Measurements from ENCODE around the gene EPB41L1.
"Not testable (repeated sequence)": the region's sequence is repeated elsewhere in the genome, so short reads cannot be mapped to it uniquely, and the experiment has no call there.

The EPB41L1 gene

DNA sequence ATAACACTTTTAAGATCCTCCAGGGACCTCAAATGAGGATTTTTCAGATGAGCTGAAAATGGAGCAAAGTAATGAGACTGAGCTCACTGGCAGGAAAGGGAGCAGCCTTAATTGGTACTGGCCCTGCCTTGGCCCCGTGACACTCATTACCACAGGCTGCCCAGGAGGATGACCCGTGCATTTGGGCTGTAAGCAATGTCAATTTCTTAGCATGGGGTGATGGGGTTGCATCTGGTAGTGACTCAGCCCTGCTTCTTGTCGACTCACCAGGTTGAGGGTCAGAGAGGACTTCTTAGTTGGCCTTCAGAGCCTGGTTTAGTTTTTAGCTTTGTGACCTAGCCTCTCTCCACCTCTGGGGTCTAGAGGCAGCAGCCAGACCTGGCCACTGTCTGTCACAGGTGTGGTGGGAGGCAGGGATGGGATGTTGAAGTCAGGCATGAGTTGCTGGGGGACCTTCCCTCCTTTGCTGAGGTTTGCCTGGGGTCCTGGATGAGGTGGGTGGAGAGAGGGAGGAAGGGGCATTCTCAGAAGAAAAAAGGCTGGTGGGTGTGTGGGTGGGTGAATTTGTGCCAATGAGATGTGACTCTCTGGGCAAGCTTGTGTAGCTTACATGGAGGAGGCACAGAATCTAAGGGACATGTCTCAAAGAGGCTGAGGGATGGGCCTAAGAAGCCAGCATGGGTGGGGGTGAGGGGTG lies 25.9 kb upstream of the EPB41L1 start:
- Histone ChIP-seq H3K36me3 (ENCODE audit: insufficient read depth, low read length) (no peaks in the 10 kb centered on the region), H3K4me3 (ENCODE audit: low read length) (no peak overlapping the region), H3K4me1 (ENCODE audit: control insufficient read depth, insufficient read depth, low read length) (peaks cover 19% of the 10 kb centered on the region), H3K9me3 (replicated peaks; ENCODE audit: low read length) (no peaks in the 10 kb centered on the region), H3K4me2 (ENCODE audit: low read length) (peak overlapping the region; percentile 46), H3K9ac (ENCODE audit: low read depth, low read length) (peak overlapping the region; percentile 15), H3K27me3 (ENCODE audit: control insufficient read depth, insufficient read depth, low read length) (no peaks in the 10 kb centered on the region)

DNA sequence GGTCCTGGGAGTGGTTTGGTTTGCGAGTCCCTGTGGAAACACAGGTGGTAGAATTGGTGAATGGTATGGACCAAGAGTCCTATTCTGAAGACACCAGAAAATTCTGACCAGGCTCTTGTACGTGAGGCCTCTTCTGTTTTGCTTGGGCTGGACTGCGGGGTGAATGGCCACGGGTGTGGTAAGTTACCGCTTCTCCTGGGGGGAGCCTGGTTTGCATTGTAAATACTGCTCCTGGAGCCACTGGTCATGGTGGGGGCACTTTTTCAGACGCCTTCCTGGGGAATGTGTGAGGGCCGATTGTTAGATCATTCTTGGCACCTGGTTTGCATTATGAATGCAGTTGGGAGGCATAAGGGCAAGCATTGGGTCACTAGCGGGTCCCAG lies 25.4 kb upstream of the EPB41L1 start:
- H3K4me2 ChIP-seq (ENCODE audit: low read length) = peak overlapping the region; percentile 46
- no peaks in the 10 kb centered on the region for H3K27me3 ChIP-seq (ENCODE audit: control insufficient read depth, insufficient read depth, low read length)
- no peak overlapping the region for H3K4me3 ChIP-seq (ENCODE audit: low read length)
- no peaks in the 10 kb centered on the region for H3K9me3 ChIP-seq (replicated peaks; ENCODE audit: low read length)
- H3K9ac ChIP-seq (ENCODE audit: low read depth, low read length) = no peak overlapping the region
- no peaks in the 10 kb centered on the region for H3K36me3 ChIP-seq (ENCODE audit: insufficient read depth, low read length)
- peaks cover 19% of the 10 kb centered on the region for H3K4me1 ChIP-seq (ENCODE audit: control insufficient read depth, insufficient read depth, low read length)

DNA sequence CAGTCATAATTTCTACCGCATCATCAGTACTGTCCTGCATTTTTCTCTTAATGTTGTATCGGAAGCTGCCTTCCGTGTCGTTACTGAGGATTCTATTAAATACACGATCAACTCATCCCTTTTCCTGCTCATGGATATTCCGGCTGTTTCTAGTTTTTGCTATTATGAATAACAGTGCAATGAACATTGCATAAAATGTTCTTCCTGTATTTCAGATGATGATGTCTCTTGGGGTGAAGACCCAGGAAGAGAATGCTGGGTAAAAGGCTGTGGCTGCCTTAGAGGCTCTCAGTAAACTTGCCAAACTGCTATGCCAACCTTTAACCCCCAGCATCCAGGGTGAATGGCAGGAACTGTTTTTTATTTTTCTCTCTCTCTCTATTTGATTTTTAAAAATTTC lies 24.1 kb upstream of the EPB41L1 start:
- Histone ChIP-seq H3K4me3 (ENCODE audit: low read length) (no peak overlapping the region), H3K9me3 (replicated peaks; ENCODE audit: low read length) (no peaks in the 10 kb centered on the region), H3K4me1 (ENCODE audit: control insufficient read depth, insufficient read depth, low read length) (peaks cover 19% of the 10 kb centered on the region), H3K27me3 (ENCODE audit: control insufficient read depth, insufficient read depth, low read length) (no peaks in the 10 kb centered on the region), H3K36me3 (ENCODE audit: insufficient read depth, low read length) (no peaks in the 10 kb centered on the region), H3K4me2 (ENCODE audit: low read length) (no peak overlapping the region), H3K9ac (ENCODE audit: low read depth, low read length) (no peak overlapping the region)

DNA sequence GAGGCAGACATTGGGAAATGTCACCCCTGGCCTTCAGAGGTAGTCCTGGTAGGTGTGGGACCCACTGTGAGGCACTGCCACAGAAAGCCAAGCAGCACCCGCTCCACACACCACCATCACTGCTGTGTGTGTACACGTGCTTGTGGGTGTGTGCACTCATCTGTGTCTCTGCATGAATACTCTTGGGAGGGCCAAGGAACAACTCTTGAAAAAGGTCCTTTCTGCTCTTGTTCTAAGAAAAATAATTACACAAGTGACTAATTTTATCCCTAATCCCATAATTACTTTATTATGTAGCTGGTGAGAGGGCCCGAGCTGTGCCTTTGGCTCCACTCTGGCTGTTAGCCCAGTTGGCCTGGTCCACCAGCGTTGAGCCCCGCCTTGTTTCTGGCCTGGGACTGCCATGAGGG lies 21.7 kb upstream of the EPB41L1 start:
- peaks cover 16% of the 10 kb centered on the region for H3K4me1 ChIP-seq (ENCODE audit: control insufficient read depth, insufficient read depth, low read length)
- H3K4me2 ChIP-seq (ENCODE audit: low read length) = no peak overlapping the region
- H3K36me3 ChIP-seq (ENCODE audit: insufficient read depth, low read length) = no peaks in the 10 kb centered on the region
- H3K27me3 ChIP-seq (ENCODE audit: control insufficient read depth, insufficient read depth, low read length) = no peaks in the 10 kb centered on the region
- no peak overlapping the region for H3K9ac ChIP-seq (ENCODE audit: low read depth, low read length)
- no peaks in the 10 kb centered on the region for H3K9me3 ChIP-seq (replicated peaks; ENCODE audit: low read length)
- no peak overlapping the region for H3K4me3 ChIP-seq (ENCODE audit: low read length)

DNA sequence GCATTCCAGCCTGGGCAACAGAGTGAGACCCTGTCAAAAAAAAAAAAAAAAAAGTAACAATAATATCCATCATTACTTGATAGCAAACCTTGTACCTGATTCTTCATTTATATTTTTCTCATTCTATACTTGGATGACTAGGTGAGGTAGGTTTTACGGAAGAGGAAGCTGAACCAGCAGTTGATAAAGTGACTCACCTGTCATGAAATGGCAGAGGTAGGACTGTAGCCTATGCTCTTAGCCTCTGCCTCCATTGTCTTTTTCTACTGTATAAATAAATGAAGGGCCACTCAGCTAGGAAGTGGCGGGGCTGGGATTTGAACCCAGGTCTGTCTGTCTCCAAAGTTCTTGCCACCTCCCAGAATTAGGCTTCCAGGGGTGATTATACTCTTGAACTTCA lies 20.7 kb upstream of the EPB41L1 start:
- Histone ChIP-seq H3K9me3 (replicated peaks; ENCODE audit: low read length) (no peaks in the 10 kb centered on the region), H3K4me2 (ENCODE audit: low read length) (no peak overlapping the region), H3K27me3 (ENCODE audit: control insufficient read depth, insufficient read depth, low read length) (no peaks in the 10 kb centered on the region), H3K36me3 (ENCODE audit: insufficient read depth, low read length) (no peaks in the 10 kb centered on the region), H3K4me1 (ENCODE audit: control insufficient read depth, insufficient read depth, low read length) (peaks cover 6% of the 10 kb centered on the region), H3K4me3 (ENCODE audit: low read length) (no peak overlapping the region), H3K9ac (ENCODE audit: low read depth, low read length) (no peak overlapping the region)

DNA sequence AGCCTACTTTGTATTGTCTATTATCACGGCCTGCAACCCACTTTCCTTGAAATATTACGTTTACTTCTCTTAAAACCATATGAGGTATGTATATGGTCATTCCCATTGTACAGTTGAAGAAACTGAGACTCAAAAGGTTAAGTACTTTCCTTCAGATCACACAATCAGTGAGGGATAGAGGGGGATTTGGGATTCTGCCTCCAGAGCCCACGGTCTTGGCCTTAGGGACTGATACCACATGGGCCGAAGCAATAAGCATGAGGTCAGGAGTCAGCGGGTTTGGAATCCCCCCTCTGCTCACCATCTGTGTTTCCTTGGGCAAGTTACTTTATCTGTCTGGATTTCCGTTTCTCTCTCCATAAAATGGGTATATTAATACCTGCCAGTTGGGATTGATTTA lies 19.4 kb upstream of the EPB41L1 start:
- Histone ChIP-seq H3K9ac (ENCODE audit: low read depth, low read length) (no peak overlapping the region), H3K4me2 (ENCODE audit: low read length) (no peak overlapping the region), H3K4me1 (ENCODE audit: control insufficient read depth, insufficient read depth, low read length) (no peaks in the 10 kb centered on the region), H3K9me3 (replicated peaks; ENCODE audit: low read length) (no peaks in the 10 kb centered on the region), H3K4me3 (ENCODE audit: low read length) (no peak overlapping the region), H3K36me3 (ENCODE audit: insufficient read depth, low read length) (no peaks in the 10 kb centered on the region), H3K27me3 (ENCODE audit: control insufficient read depth, insufficient read depth, low read length) (no peaks in the 10 kb centered on the region)

DNA sequence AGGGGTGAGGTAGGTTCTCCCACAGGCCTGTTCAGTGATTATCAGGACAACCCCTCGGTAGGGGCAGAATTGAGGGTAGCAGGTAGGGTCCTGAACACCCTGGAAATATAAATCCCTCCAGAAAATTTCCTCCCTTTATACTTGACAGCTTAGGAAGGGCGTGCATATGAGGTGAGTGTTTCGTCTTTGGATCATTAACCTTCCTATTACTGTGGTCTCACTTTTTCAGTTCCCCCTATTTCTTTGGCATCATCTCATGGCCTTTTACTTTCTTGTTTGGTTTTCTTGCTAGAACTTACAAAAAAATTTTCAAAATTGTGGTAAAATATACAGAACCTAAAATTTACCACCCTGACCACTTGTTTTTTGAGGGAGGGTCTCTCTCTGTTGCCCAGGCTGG lies 18.7 kb upstream of the EPB41L1 start:
- H3K9ac ChIP-seq (ENCODE audit: low read depth, low read length) = no peak overlapping the region
- H3K27me3 ChIP-seq (ENCODE audit: control insufficient read depth, insufficient read depth, low read length) = no peaks in the 10 kb centered on the region
- no peak overlapping the region for H3K4me2 ChIP-seq (ENCODE audit: low read length)
- H3K9me3 ChIP-seq (replicated peaks; ENCODE audit: low read length) = no peaks in the 10 kb centered on the region
- H3K4me1 ChIP-seq (ENCODE audit: control insufficient read depth, insufficient read depth, low read length) = no peaks in the 10 kb centered on the region
- H3K36me3 ChIP-seq (ENCODE audit: insufficient read depth, low read length) = no peaks in the 10 kb centered on the region
- H3K4me3 ChIP-seq (ENCODE audit: low read length) = no peak overlapping the region

DNA sequence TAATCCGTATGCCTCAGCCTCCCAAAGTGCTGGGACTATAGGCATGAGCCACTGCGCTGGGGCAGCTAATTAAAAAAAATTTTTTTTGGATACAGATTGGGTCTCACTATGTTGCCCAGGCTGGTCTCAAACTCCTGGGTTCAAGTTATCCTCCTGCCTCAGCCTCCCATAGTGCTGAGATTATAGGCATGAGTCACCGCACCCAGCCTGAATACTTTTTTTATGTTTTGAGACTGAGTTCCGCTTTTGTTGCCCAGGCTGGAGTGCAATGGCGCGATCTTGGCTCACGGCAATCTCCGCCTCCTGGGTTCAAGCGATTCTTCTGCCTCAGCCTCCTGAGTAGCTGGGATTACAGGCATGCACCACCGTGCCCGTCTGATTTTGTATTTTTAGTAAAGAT lies 17.2 kb upstream of the EPB41L1 start:
- not testable (repeated sequence) for H3K9ac ChIP-seq (ENCODE audit: low read depth, low read length); H3K9me3 ChIP-seq (replicated peaks; ENCODE audit: low read length); H3K27me3 ChIP-seq (ENCODE audit: control insufficient read depth, insufficient read depth, low read length); H3K36me3 ChIP-seq (ENCODE audit: insufficient read depth, low read length); H3K4me1 ChIP-seq (ENCODE audit: control insufficient read depth, insufficient read depth, low read length); H3K4me2 ChIP-seq (ENCODE audit: low read length); H3K4me3 ChIP-seq (ENCODE audit: low read length)

DNA sequence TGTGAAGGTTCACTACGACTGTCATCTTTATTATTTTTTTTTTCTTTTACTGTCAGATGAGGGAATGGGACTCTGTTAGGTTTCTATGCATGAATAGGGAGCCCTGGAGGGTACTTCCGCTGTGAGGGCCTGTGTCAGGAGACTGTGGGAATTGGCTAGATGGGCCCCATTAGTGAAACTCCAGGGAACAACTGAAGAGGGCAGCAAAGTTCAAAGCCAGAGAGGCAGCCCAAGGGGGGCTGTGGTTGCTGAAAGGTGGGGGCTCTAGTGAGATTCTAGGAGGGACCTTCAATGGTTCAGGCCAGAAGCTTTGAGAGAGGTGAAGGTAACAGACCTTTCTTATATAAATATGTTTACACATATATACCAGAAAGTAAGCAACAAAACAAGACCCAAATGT lies 13.2 kb upstream of the EPB41L1 start:
- Histone ChIP-seq H3K36me3 (ENCODE audit: insufficient read depth, low read length) (no peaks in the 10 kb centered on the region), H3K9ac (ENCODE audit: low read depth, low read length) (no peak overlapping the region), H3K4me2 (ENCODE audit: low read length) (no peak overlapping the region), H3K4me3 (ENCODE audit: low read length) (no peak overlapping the region), H3K4me1 (ENCODE audit: control insufficient read depth, insufficient read depth, low read length) (no peaks in the 10 kb centered on the region), H3K27me3 (ENCODE audit: control insufficient read depth, insufficient read depth, low read length) (peaks cover 5% of the 10 kb centered on the region), H3K9me3 (replicated peaks; ENCODE audit: low read length) (no peaks in the 10 kb centered on the region)

DNA sequence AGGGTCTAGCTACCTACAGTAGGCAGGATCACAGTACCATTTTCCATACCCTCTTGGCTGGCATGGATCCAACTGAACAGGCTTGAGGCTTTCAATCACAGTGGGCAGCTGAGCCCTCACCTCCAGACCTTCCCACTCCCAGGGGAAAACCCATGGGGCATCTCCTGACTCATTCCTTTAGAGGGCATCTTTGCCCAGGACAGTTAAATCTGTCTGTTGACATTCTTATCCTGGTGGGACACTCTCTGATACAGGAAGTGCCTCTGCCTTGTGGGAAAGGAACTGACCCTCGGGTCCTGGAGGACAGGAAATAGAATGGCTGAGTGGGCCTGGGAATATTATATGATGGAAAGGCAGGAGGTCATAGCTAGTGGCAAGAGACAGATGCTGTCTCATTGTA lies 10.2 kb upstream of the EPB41L1 start:
- Histone ChIP-seq H3K36me3 (ENCODE audit: insufficient read depth, low read length) (no peaks in the 10 kb centered on the region), H3K4me2 (ENCODE audit: low read length) (no peak overlapping the region), H3K9ac (ENCODE audit: low read depth, low read length) (no peak overlapping the region), H3K27me3 (ENCODE audit: control insufficient read depth, insufficient read depth, low read length) (peaks cover 16% of the 10 kb centered on the region), H3K4me3 (ENCODE audit: low read length) (no peak overlapping the region), H3K9me3 (replicated peaks; ENCODE audit: low read length) (no peaks in the 10 kb centered on the region), H3K4me1 (ENCODE audit: control insufficient read depth, insufficient read depth, low read length) (no peaks in the 10 kb centered on the region)

DNA sequence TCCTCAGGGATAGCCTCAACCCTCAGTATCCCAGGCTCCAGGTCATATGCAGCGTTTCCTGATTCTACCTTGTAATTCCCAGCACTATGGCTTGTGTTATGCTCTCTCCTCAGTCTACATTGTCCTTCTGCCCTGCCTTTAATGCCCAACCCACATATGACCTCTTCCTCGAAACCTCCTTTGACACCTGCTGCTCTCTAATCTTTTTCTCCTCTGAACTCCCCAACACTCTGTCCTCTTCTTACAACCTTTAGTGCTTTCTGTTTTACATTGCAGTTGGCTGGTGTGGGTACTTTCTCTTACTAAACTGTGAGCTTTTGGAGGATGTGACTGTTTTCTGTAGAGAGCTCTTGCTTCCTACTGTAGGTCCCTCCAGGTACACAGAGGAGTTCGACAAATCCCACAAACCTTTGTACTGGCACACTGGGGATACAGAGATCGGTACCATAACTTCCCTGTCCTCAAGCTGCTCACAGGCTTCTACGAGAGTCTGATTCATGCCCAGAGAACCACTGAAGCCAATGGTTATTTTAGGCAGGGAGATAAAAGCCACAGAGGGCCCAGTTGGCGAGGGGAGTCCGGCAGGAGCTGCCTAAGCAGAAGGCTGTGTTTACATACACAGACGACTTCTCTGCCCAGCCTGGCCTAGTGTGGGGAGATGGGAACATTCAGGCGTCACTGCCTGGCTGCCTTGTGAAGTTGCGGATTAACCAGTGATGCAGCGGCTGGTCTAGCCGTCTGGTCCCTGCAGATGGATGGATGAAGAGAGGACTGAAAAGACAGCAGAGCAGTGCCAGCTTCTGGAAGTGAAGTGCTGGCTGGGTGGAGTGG lies 8.4 kb upstream of the EPB41L1 start:
- Histone ChIP-seq H3K4me3 (ENCODE audit: low read length) (no peak overlapping the region), H3K36me3 (ENCODE audit: insufficient read depth, low read length) (no peaks in the 10 kb centered on the region), H3K27me3 (ENCODE audit: control insufficient read depth, insufficient read depth, low read length) (peaks cover 20% of the 10 kb centered on the region), H3K4me2 (ENCODE audit: low read length) (no peak overlapping the region), H3K9ac (ENCODE audit: low read depth, low read length) (no peak overlapping the region), H3K9me3 (replicated peaks; ENCODE audit: low read length) (no peaks in the 10 kb centered on the region), H3K4me1 (ENCODE audit: control insufficient read depth, insufficient read depth, low read length) (no peaks in the 10 kb centered on the region)

DNA sequence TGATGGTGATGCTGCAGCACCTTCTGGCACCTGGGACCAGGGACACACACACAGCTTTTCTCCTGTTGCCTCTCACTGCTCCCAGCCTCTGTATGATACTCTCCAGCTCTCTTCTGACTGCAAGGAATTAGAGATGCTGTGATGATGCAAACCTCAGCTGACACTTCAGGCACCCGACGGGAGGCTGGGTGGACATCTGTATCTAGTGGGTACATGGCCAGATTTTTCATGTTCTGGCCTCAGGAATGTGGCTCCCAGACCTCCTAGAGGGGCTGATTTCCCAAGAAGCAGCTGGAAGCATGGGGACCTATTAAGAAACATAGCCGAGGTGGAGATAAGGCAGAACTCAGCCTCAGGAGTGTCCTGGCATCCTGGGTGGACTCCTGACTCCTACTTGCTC lies 6.8 kb upstream of the EPB41L1 start:
- Histone ChIP-seq H3K36me3 (ENCODE audit: insufficient read depth, low read length) (no peaks in the 10 kb centered on the region), H3K27me3 (ENCODE audit: control insufficient read depth, insufficient read depth, low read length) (peaks cover 20% of the 10 kb centered on the region), H3K4me2 (ENCODE audit: low read length) (no peak overlapping the region), H3K4me3 (ENCODE audit: low read length) (no peak overlapping the region), H3K9me3 (replicated peaks; ENCODE audit: low read length) (no peaks in the 10 kb centered on the region), H3K9ac (ENCODE audit: low read depth, low read length) (no peak overlapping the region), H3K4me1 (ENCODE audit: control insufficient read depth, insufficient read depth, low read length) (no peaks in the 10 kb centered on the region)

Data from skeletal muscle satellite cell (primary cell).